Right ventricle myocardium superior (tissue), 1 donor: Measurements from ENCODE around the gene SHROOM3. TPM values are rescaled to one million over a fixed set of nuclear protein-coding genes. Genes with fewer than 3 reads are reported as not detected.
"Not testable (repeated sequence)": the region's sequence is repeated elsewhere in the genome, so short reads cannot be mapped to it uniquely, and the experiment has no call there.

Experiments
- ATAC-seq: fragments of 200-7000 bp; cut with Tn5 transposase; one replicate; pipeline ENCODE4 v1.9.1; 2020; ENCODE audit warnings: mild to moderate bottlenecking; ENCODE audit not compliant: poor library complexity
- DNase-seq: peaks from one replicate; pipeline ENCODE4 v3.0.0-alpha.2; 2020
- intact Hi-C: fragments of 100-400 bp; cut with DNase I; formaldehyde crosslinking; loops from one replicate; pipeline ENCODE4 v1.11.2; 2022
- total RNA-seq: library from RNA; stranded (reverse); fragmentation: NEBNext Ultra II Directional; extraction: Animal tissue kit (Norgen Biotek cat#: 25700); gene quantifications from one replicate; pipeline ENCODE4 v1.2.1, GENCODE V29; 2021
- donor health status: DM: no; HTN: yes; CAD: no; lungs with severe emphysema.

SHROOM3 gene
- total RNA-seq, 1 donor from 2014 or later: 10.5 TPM

- intact Hi-C loops: no loop called here
- no peak for ATAC-seq
- no peak for DNase-seq
These were observed 162.5 kb downstream of the SHROOM3 start for GRCh38 chr4:76597423-76597979.

- ATAC-seq (no peak), DNase-seq (no peak)
- intact Hi-C loops: no loop called here
These were observed 165.4 kb downstream of the SHROOM3 start for GRCh38 chr4:76600447-76600846.

GRCh38 chr4:76601791-76602190 lies 166.8 kb downstream of the SHROOM3 start:
- no peak for DNase-seq
- ATAC-seq: peak; percentile 48
- intact Hi-C loops: no loop called here

- ATAC-seq: no peak
- intact Hi-C loops: no loop called here
- DNase-seq: no peak
These were observed 170.1 kb downstream of the SHROOM3 start for GRCh38 chr4:76605099-76605563.

GRCh38 chr4:76606645-76607265 lies 171.7 kb downstream of the SHROOM3 start:
- intact Hi-C loops: no loop called here
- DNase-seq: no peak

GRCh38 chr4:76607266-76607799 lies 172.3 kb downstream of the SHROOM3 start:
- no peak for DNase-seq
- no peak for ATAC-seq
- intact Hi-C loops: no loop called here

More at GRCh38 chr4:76606645-76607265, 171.7 kb downstream of the SHROOM3 start:
- no peak for ATAC-seq

GRCh38 chr4:76607846-76608245 lies 172.8 kb downstream of the SHROOM3 start:
- intact Hi-C loops: no loop called here
- ATAC-seq: no peak
- no peak for DNase-seq

- ATAC-seq, DNase-seq, intact Hi-C loops: not testable (repeated sequence)
These were observed 173.5 kb downstream of the SHROOM3 start for GRCh38 chr4:76608549-76608948.

GRCh38 chr4:76610751-76611547 lies 175.9 kb downstream of the SHROOM3 start:
- intact Hi-C loops: no loop called here
- peak; percentile 30 for ATAC-seq
- no peak for DNase-seq

GRCh38 chr4:76611616-76612207 lies 176.7 kb downstream of the SHROOM3 start:
- intact Hi-C loops: no loop called here
- no peak for DNase-seq
- peak; percentile 60 for ATAC-seq

- intact Hi-C loops: no loop called here
- no peak for ATAC-seq
These were observed 179.6 kb downstream of the SHROOM3 start for GRCh38 chr4:76614589-76614988.

GRCh38 chr4:76615999-76616398 lies 181.0 kb downstream of the SHROOM3 start:
- ATAC-seq (no peak), DNase-seq (no peak)
- intact Hi-C loops: no loop called here

More at GRCh38 chr4:76614589-76614988, 179.6 kb downstream of the SHROOM3 start:
- no peak for DNase-seq

- intact Hi-C loops: no loop called here
- DNase-seq (no peak), ATAC-seq (no peak)
These were observed 181.5 kb downstream of the SHROOM3 start for GRCh38 chr4:76616526-76616925.

GRCh38 chr4:76620723-76621468 lies 185.9 kb downstream of the SHROOM3 start:
- DNase-seq: no peak
- ATAC-seq: peak; percentile 36
- intact Hi-C loops: no loop called here

- intact Hi-C loops: no loop called here
- no peak for ATAC-seq
- DNase-seq: no peak
These were observed 187.1 kb downstream of the SHROOM3 start for GRCh38 chr4:76622126-76622525.

GRCh38 chr4:76622717-76623116 lies 187.7 kb downstream of the SHROOM3 start:
- intact Hi-C loops: no loop called here
- DNase-seq: no peak
- no peak for ATAC-seq

- DNase-seq: no peak
- no peak for ATAC-seq
- intact Hi-C loops: no loop called here
These were observed 188.4 kb downstream of the SHROOM3 start for GRCh38 chr4:76623217-76624045.

- intact Hi-C loops: no loop called here
- ATAC-seq (peak; percentile 74), DNase-seq (peak; percentile 36)
These were observed 189.2 kb downstream of the SHROOM3 start for GRCh38 chr4:76624241-76624681.
